ENCODE results near the gene STAT5B. TPM values are rescaled to one million over a fixed set of nuclear protein-coding genes. Genes with fewer than 3 reads are reported as not detected.

STAT5B gene
- total RNA-seq, 1 donor: 60.2 TPM

GRCh38 chr17:42283241-42284023 is 7.2 kb upstream of the STAT5B start:
- Histone ChIP-seq H3K27me3 (ENCODE audit: insufficient read depth, low read length) (no peaks in the 10 kb centered on the region), H3K4me1 (ENCODE audit: insufficient read depth, low read length) (peaks cover 28% of the 10 kb centered on the region), H3K9me3 (ENCODE audit: low read depth, low read length) (no peaks in the 10 kb centered on the region), H3K4me3 (ENCODE audit: low read length) (no peak overlapping the region)

DNA sequence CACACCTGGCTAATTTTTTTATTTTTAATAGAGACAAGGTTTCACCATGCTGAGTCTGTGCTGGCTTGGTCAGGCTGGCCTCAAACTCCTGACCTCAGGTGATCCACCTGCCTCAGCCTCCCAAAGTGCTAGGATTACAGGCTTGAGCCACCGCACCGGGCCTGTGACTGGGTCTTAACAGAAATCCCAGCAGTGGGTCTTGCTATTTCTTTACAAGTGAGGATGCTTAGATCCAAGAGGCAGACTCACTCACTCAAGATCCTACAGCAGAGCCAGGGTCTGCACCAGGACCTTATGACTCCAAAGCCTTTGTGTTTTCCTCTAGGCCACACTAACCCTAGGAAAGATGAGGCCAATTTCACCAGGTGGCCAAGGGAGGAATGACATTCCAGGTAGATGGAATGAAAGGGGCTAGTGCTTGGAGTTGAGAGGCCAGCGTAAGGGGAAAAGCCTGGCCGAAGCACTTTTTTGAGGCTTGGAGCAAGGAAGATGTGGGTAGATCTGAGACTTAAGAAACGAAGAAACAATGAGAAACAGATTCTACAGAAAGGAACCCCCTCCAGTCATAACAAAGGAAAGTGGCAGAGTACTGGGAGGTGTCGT is 6.4 kb upstream of the STAT5B start:
- no peaks in the 10 kb centered on the region for H3K9me3 ChIP-seq (ENCODE audit: low read depth, low read length)
- H3K27me3 ChIP-seq (ENCODE audit: insufficient read depth, low read length): no peaks in the 10 kb centered on the region
- peaks cover 24% of the 10 kb centered on the region for H3K4me1 ChIP-seq (ENCODE audit: insufficient read depth, low read length)
- no peak overlapping the region for H3K4me3 ChIP-seq (ENCODE audit: low read length)

DNA sequence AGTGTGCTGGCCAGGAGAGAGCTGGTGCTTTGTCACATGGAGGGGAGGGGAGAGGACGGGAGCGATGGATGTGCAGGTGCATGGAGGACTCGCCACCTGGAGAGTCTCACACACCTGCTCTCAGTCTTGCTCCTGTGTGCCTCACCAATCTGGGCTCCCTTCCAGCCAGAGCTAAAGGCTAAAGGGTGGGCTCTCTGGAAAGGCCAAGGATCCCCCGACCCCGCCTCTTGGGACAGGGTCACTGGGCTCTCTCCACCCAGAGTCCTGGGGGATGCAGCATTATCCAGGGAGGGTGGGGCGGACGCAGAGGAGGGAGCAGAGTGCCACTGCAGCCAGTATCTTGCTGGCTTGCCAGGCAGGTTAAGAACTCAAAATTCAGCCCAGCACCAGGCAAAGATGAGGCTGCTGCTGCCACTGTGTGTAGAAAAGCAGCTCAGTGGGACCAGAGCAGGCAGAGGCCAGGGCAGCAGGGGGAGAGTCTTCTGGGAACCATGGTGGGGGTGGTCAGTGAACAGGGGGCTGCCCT is 5.4 kb upstream of the STAT5B start:
- no peak overlapping the region for H3K4me3 ChIP-seq (ENCODE audit: low read length)
- H3K4me1 ChIP-seq (ENCODE audit: insufficient read depth, low read length): peaks cover 23% of the 10 kb centered on the region
- no peaks in the 10 kb centered on the region for H3K9me3 ChIP-seq (ENCODE audit: low read depth, low read length)
- H3K27me3 ChIP-seq (ENCODE audit: insufficient read depth, low read length): no peaks in the 10 kb centered on the region

GRCh38 chr17:42279776-42280630 is 3.8 kb upstream of the STAT5B start:
- Histone ChIP-seq H3K27me3 (ENCODE audit: insufficient read depth, low read length) (no peaks in the 10 kb centered on the region), H3K4me3 (ENCODE audit: low read length) (no peak overlapping the region), H3K9me3 (ENCODE audit: low read depth, low read length) (no peaks in the 10 kb centered on the region), H3K4me1 (ENCODE audit: insufficient read depth, low read length) (peaks cover 14% of the 10 kb centered on the region)

DNA sequence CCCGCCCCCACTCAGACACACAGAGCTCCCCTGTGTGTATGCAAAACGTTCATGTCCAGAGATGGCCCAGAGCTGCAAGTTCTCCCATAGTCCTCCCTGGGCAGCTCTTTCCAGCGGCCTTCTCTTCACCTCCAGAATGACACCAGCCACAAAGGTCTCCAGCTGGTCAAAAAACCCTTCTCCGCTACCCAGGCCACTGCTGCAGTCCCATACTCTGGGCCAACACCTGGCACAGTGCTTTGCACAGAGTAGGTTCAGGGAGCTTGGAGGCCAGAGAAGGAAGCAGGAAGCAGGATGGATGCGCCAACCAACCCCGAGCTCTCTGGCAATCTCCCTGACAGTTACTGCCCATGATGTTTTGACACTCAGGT is 1.1 kb upstream of the STAT5B start:
- Histone ChIP-seq H3K27me3 (ENCODE audit: insufficient read depth, low read length) (no peaks in the 10 kb centered on the region), H3K9me3 (ENCODE audit: low read depth, low read length) (no peaks in the 10 kb centered on the region), H3K4me1 (ENCODE audit: insufficient read depth, low read length) (peaks cover 34% of the 10 kb centered on the region), H3K4me3 (ENCODE audit: low read length) (no peak overlapping the region)

- no peaks in the 10 kb centered on the region for H3K27me3 ChIP-seq (ENCODE audit: insufficient read depth, low read length)
- H3K9me3 ChIP-seq (ENCODE audit: low read depth, low read length): no peaks in the 10 kb centered on the region
- H3K4me3 ChIP-seq (ENCODE audit: low read length): peak overlapping the region; percentile 62
- peaks cover 39% of the 10 kb centered on the region for H3K4me1 ChIP-seq (ENCODE audit: insufficient read depth, low read length)
These were observed 584 bp upstream of the STAT5B start for GRCh38 chr17:42276609-42277341.

DNA sequence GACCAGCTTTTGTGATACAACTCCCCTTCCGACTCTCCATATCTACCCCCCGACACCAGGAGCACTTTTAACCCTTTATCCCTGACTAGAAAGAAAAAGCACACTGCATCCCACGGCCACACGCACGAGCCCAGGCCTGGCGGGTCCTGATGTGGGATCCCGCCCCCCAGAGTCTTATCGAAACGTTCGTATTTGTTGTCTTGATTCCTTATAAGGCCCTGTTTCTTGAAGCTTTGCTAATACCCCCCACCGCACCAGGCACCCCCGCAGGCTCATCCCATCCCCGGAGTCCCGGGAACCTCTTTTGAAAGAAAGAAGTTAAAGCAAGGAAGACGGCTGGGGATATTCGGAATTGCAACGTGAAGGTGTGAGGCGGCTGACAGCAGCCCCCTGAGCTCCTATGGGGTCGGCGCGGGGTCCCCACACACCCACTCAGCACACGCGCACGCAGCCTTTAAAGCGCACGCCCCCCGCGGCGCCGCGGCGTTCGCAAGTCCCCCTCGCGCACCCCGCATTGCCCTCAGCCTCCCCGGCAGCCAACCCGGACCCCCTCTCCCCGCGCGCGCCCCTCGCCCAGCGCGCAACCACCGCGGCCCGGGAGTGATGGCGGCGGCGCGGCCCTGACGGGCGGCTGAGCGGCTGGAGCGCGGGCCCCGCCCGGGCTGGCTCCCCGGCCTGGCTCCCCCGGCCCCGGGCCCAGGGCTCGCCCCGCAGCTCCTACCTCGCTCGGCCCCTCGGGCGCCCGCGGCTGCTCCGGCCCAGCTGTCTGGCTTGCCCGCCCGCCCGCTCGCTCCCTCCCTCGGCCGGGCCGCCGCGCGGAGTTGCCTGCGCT is 448 bp downstream of the STAT5B start:
- peak overlapping the region; percentile 62 for H3K4me3 ChIP-seq (ENCODE audit: low read length)
- H3K9me3 ChIP-seq (ENCODE audit: low read depth, low read length): no peaks in the 10 kb centered on the region

GRCh38 chr17:42274812-42275526 is 1.2 kb downstream of the STAT5B start:
- peak overlapping the region; percentile 62 for H3K4me3 ChIP-seq (ENCODE audit: low read length)
- peaks cover 49% of the 10 kb centered on the region for H3K4me1 ChIP-seq (ENCODE audit: insufficient read depth, low read length)
- no peaks in the 10 kb centered on the region for H3K9me3 ChIP-seq (ENCODE audit: low read depth, low read length)
- no peaks in the 10 kb centered on the region for H3K27me3 ChIP-seq (ENCODE audit: insufficient read depth, low read length)

More for the DNA sequence above, 448 bp downstream of the STAT5B start:
- peaks cover 47% of the 10 kb centered on the region for H3K4me1 ChIP-seq (ENCODE audit: insufficient read depth, low read length)
- H3K27me3 ChIP-seq (ENCODE audit: insufficient read depth, low read length): no peaks in the 10 kb centered on the region

- Histone ChIP-seq H3K27me3 (ENCODE audit: insufficient read depth, low read length) (no peaks in the 10 kb centered on the region), H3K4me3 (ENCODE audit: low read length) (peak overlapping the region; percentile 62), H3K9me3 (ENCODE audit: low read depth, low read length) (no peaks in the 10 kb centered on the region), H3K4me1 (ENCODE audit: insufficient read depth, low read length) (peaks cover 49% of the 10 kb centered on the region)
These were observed 2.0 kb downstream of the STAT5B start for GRCh38 chr17:42274253-42274542.

DNA sequence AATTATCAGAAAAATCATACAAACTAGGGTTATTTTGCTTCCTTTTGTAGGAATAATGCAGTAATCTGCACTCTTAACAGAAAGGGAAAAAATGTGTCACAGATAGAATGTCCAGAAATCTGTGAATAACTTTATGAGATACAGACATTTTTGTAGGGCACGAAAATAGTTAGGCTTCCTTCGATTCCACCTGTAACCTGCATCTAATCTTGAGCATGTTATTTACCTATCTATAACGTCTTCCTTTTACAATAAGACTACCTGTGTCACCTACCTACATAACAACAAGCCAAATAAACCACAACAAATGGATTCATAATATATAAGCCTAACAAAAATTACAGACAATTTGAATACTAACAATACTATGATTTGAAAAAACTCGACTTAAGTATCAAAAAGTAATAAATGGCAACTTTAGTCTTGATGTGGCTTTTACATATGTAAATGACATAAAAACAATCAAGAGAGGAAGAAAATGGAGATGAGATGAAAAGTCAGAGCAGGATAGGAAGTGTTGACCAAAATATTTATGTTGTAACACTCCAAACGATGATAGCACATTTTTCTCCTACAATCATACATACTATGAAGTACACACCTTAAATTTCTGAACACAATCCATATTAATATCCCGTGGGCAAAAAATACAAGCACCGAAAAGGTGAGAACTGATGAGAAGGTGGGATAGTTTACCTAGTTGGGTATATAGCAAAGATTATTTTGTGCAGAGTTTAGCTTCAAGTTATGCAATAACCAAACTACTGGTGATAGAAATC is 2.5 kb downstream of the STAT5B start:
- peak overlapping the region; percentile 62 for H3K4me3 ChIP-seq (ENCODE audit: low read length)
- peaks cover 49% of the 10 kb centered on the region for H3K4me1 ChIP-seq (ENCODE audit: insufficient read depth, low read length)
- H3K9me3 ChIP-seq (ENCODE audit: low read depth, low read length): no peaks in the 10 kb centered on the region
- no peaks in the 10 kb centered on the region for H3K27me3 ChIP-seq (ENCODE audit: insufficient read depth, low read length)

- H3K4me3 ChIP-seq (ENCODE audit: low read length): no peak overlapping the region
- H3K9me3 ChIP-seq (ENCODE audit: low read depth, low read length): no peaks in the 10 kb centered on the region
- H3K27me3 ChIP-seq (ENCODE audit: insufficient read depth, low read length): no peaks in the 10 kb centered on the region
- H3K4me1 ChIP-seq (ENCODE audit: insufficient read depth, low read length): peaks cover 47% of the 10 kb centered on the region
These were observed 3.9 kb downstream of the STAT5B start for GRCh38 chr17:42272162-42272907.

GRCh38 chr17:42271779-42272035 is 4.5 kb downstream of the STAT5B start:
- Histone ChIP-seq H3K9me3 (ENCODE audit: low read depth, low read length) (no peaks in the 10 kb centered on the region), H3K4me1 (ENCODE audit: insufficient read depth, low read length) (peaks cover 47% of the 10 kb centered on the region), H3K4me3 (ENCODE audit: low read length) (no peak overlapping the region), H3K27me3 (ENCODE audit: insufficient read depth, low read length) (no peaks in the 10 kb centered on the region)

Measured in mononuclear cell (primary cell).